ENCODE results near the gene LY6G5B. TPM values are rescaled to one million over a fixed set of nuclear protein-coding genes. Genes with fewer than 3 reads are reported as not detected.
A peak's percentile ranks its signal among the peaks of the same experiment; 100 is the strongest.

Gene LY6G5B
- polyA plus RNA-seq, 1 of the 3 experiments (the other 2 are of a cell fraction) = 12.7 TPM

DNA sequence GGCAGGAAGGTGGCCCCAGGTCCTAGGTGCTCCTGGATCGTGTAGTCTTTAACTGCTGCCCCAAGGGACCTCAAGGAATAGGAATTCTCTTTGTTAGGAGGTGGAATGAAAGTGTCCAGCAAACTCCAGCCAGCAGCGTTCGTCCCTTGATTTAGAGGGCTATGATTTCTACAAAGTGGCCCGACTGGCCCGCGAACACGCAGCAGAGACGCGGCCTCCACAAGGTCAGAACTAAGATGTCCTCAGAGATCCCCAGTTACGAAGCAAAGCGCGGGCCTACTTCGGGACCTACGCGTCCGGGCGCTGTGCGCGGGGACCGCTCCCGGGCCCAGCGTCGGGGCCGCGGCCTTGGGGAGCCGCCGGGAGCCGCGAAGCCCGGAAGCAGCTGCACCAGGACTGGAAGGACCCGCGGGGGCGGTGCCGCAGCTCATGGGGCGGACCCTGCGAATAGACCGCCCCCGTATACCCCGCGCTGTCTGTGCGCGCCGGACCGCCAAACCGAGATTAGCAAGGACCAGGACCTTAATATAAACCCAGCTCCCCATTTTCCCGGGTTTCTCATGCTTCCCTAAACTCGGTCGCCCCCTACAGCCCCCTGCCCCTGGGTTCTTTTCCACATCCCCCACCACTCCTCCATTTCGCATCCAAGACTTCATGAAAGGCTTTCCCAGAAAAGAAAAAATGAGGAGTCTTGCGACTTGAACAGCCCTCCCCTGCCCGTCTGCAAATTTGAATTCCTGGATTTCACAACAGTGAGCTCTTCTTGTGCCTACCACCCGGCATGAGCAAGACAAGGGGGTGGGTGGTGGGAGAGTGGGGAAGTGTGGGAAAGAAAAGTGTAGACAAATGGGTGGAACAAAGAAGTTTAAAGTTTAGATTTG is 9.2 kb upstream of the LY6G5B start, which contains the start of gene C6orf47 (continued):
- 0 out of 2 replicates have a peak, but pooled peaks have one; percentile 2 for TF ChIP-seq NRF1 (IDR thresholded peaks at IDR 0.05; ENCODE audit: low read depth, low read length)
- TF ChIP-seq, protein P1, sequence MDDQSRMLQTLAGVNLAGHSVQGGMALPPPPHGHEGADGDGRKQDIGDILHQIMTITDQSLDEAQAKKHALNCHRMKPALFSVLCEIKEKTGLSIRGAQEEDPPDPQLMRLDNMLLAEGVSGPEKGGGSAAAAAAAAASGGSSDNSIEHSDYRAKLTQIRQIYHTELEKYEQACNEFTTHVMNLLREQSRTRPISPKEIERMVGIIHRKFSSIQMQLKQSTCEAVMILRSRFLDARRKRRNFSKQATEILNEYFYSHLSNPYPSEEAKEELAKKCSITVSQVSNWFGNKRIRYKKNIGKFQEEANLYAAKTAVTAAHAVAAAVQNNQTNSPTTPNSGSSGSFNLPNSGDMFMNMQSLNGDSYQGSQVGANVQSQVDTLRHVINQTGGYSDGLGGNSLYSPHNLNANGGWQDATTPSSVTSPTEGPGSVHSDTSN (IDR thresholded peaks at IDR 0.05) = peak; percentile 54
- TF ChIP-seq FOXJ3 (CRISPR knock-in tag; IDR thresholded peaks at IDR 0.05) = no peak
- no peak for TF ChIP-seq SMC3 (IDR thresholded peaks at IDR 0.05; ENCODE audit: low read depth, low read length)
- TF ChIP-seq POLR2AphosphoS5 (IDR thresholded peaks at IDR 0.05; ENCODE audit: low read depth, low read length) = peak; percentile 84; the same call in 1 of the 2 replicates
- peak; percentile 76; the same call in 1 of the 2 replicates for TF ChIP-seq TAF1 (IDR thresholded peaks at IDR 0.05; ENCODE audit: borderline replicate concordance, low read depth, low read length)
- TF ChIP-seq, protein P2, sequence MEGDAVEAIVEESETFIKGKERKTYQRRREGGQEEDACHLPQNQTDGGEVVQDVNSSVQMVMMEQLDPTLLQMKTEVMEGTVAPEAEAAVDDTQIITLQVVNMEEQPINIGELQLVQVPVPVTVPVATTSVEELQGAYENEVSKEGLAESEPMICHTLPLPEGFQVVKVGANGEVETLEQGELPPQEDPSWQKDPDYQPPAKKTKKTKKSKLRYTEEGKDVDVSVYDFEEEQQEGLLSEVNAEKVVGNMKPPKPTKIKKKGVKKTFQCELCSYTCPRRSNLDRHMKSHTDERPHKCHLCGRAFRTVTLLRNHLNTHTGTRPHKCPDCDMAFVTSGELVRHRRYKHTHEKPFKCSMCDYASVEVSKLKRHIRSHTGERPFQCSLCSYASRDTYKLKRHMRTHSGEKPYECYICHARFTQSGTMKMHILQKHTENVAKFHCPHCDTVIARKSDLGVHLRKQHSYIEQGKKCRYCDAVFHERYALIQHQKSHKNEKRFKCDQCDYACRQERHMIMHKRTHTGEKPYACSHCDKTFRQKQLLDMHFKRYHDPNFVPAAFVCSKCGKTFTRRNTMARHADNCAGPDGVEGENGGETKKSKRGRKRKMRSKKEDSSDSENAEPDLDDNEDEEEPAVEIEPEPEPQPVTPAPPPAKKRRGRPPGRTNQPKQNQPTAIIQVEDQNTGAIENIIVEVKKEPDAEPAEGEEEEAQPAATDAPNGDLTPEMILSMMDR (IDR thresholded peaks at IDR 0.05) = no peak
- TF ChIP-seq, protein P3, sequence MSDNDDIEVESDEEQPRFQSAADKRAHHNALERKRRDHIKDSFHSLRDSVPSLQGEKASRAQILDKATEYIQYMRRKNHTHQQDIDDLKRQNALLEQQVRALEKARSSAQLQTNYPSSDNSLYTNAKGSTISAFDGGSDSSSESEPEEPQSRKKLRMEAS (IDR thresholded peaks at IDR 0.05; ENCODE audit: low read depth) = 0 out of 2 replicates have a peak, but pooled peaks have one; percentile 38
- peak; percentile 81 for TF ChIP-seq ELF1 (IDR thresholded peaks at IDR 0.05)

DNA sequence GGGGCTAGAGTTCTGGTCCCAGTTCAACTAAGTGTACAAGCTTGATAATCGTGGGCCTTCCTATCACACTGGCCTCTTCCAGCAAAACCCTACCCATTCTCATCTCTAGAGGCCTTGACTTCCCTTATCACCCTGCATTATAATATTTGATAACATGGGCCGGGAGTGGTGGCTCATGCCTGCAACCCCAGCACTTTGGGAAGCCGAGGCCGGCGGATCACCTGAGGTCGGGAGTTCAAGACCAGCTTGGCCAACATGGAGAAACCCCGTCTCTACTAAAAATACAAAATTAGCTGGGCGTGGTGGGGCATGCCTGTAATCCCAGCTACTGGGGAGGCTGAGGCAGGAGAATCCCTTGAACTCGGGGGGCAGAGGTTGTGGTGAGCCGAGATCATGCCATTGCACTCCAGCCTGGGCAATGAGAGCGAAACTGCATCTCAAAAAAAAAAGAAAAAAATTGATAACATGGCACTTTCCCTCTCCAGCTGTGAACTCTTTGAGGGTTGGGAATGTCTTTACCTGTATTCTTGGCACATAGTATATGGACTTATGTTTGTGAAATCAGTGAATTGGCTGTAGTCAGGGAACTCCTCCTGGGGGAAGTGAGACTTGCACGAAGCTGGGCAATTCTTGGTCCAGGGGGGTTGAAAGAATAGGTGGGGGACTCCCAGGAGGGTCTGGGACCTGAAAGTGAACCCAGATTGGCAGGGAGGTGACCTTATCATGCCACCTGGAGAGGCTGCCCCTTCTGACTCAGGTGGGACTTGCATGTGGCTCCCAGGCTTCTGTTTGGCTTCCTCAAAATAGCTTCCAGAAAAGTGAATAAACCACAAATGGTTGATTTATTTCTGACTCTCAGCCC is 8.3 kb upstream of the LY6G5B start:
- peak overlapping the region; percentile 86; the same call in 1 of the 2 replicates for H3K9ac ChIP-seq
- TF ChIP-seq RXRA (IDR thresholded peaks at IDR 0.05; ENCODE audit: borderline replicate concordance, low read depth) = no peak
- TF ChIP-seq, protein P4, sequence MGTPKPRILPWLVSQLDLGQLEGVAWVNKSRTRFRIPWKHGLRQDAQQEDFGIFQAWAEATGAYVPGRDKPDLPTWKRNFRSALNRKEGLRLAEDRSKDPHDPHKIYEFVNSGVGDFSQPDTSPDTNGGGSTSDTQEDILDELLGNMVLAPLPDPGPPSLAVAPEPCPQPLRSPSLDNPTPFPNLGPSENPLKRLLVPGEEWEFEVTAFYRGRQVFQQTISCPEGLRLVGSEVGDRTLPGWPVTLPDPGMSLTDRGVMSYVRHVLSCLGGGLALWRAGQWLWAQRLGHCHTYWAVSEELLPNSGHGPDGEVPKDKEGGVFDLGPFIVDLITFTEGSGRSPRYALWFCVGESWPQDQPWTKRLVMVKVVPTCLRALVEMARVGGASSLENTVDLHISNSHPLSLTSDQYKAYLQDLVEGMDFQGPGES (IDR thresholded peaks at IDR 0.05; ENCODE audit: low read depth, low read length) = no peak
- TF ChIP-seq POLR2AphosphoS5 (IDR thresholded peaks at IDR 0.05; ENCODE audit: low read depth, low read length) = no peak
- TF ChIP-seq, protein P5, sequence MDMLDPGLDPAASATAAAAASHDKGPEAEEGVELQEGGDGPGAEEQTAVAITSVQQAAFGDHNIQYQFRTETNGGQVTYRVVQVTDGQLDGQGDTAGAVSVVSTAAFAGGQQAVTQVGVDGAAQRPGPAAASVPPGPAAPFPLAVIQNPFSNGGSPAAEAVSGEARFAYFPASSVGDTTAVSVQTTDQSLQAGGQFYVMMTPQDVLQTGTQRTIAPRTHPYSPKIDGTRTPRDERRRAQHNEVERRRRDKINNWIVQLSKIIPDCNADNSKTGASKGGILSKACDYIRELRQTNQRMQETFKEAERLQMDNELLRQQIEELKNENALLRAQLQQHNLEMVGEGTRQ (IDR thresholded peaks at IDR 0.05; ENCODE audit: borderline replicate concordance, low read depth, low read length) = no peak
- TF ChIP-seq NRF1 (IDR thresholded peaks at IDR 0.05; ENCODE audit: low read depth, low read length) = no peak
- TF ChIP-seq, protein P2 (IDR thresholded peaks at IDR 0.05) = no peak
- TF ChIP-seq, protein P6, sequence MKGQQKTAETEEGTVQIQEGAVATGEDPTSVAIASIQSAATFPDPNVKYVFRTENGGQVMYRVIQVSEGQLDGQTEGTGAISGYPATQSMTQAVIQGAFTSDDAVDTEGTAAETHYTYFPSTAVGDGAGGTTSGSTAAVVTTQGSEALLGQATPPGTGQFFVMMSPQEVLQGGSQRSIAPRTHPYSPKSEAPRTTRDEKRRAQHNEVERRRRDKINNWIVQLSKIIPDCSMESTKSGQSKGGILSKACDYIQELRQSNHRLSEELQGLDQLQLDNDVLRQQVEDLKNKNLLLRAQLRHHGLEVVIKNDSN (IDR thresholded peaks at IDR 0.05; ENCODE audit: borderline replicate concordance, low read depth) = no peak
- no peak for TF ChIP-seq JUND (IDR thresholded peaks at IDR 0.05)
- TF ChIP-seq FOXJ3 (CRISPR knock-in tag; IDR thresholded peaks at IDR 0.05) = no peak
- TF ChIP-seq EZH2phosphoT487 (IDR thresholded peaks at IDR 0.05; ENCODE audit: borderline replicate concordance, low read depth) = no peak
- no peak for TF ChIP-seq RCOR1 (IDR thresholded peaks at IDR 0.05; ENCODE audit: low read length)
- no peak for TF ChIP-seq TAF1 (IDR thresholded peaks at IDR 0.05; ENCODE audit: borderline replicate concordance, low read depth, low read length)

More for the DNA sequence above, 8.3 kb upstream of the LY6G5B start:
- H3F3A ChIP-seq (replicated peaks; ENCODE audit: insufficient read depth) = peaks cover 27% of the 10 kb centered on the region
- no peaks in the 10 kb centered on the region for H3K9me2 ChIP-seq
- CTCF ChIA-PET = interaction anchor here (0.8 to 2.0 kb wide), 5 partner anchors 10 to 202 kb away, joined by 3 to 9 read pairs (median 6); partner anchors contain the start of gene BAG6
- H3K27ac ChIP-seq (ENCODE audit: low read depth in 2 of 2, low read length in 1 of 2) = peak overlapping the region; percentile 67 to 82; a peak in 3 of 4 replicates
- H3K4me1 ChIP-seq (ENCODE audit: control insufficient read depth in 1 of 2, insufficient read depth in 2 of 2, low read depth in 1 of 2, low read length in 1 of 2) = peaks cover 22 to 35% of the 10 kb centered on the region in 2 experiments; a peak in 2 of 4 replicates
- H3K9me3 ChIP-seq = no peaks in the 10 kb centered on the region
- WGBS (ENCODE audit: low lambda C conversion rate) = 86% methylated on average over 12 of the region's 12 CpGs
- peaks cover 14 to 15% of the 10 kb centered on the region in 2 experiments for H3K36me3 ChIP-seq (replicated peaks in 1 of 2; ENCODE audit: control insufficient read depth in 1 of 2, insufficient read depth in 2 of 2, low read length in 1 of 2)
- peaks cover 78% of the 10 kb centered on the region for H3K79me2 ChIP-seq (ENCODE audit: insufficient read depth)
- H2AFZ ChIP-seq (ENCODE audit: low read depth) = no peak overlapping the region
- no peak for DNase-seq
- H4K20me1 ChIP-seq (ENCODE audit: insufficient read depth) = peaks cover 8% of the 10 kb centered on the region; the same call in 1 of the 2 replicates
- peak overlapping the region; percentile 97 for H3K4me2 ChIP-seq
- H3K27me3 ChIP-seq (ENCODE audit: insufficient read depth) = no peaks in the 10 kb centered on the region
- peak overlapping the region in 1 of 2 experiments; percentile 85; a peak in 2 of 4 replicates for H3K4me3 ChIP-seq (ENCODE audit: low read depth in 2 of 2, low read length in 1 of 2)
- POLR2A ChIA-PET = interaction anchor here (0.5 to 2.3 kb wide), 7 partner anchors 10 to 174 kb away, joined by 3 to 16 read pairs (median 4); partner anchors contain the start of genes ABHD16A and BAG6

All from SK-N-SH (cell line).